Measurements from ENCODE around the gene POP5. TPM values are rescaled to one million over a fixed set of nuclear protein-coding genes. Genes with fewer than 3 reads are reported as not detected.
"Not testable (repeated sequence)": the region's sequence is repeated elsewhere in the genome, so short reads cannot be mapped to it uniquely, and the experiment has no call there.

Gene POP5
- total RNA-seq, 1 experiment from 2014 or later = 68.5 TPM

GRCh38 chr12:120544691-120545090 is 36.5 kb downstream of the POP5 start:
- in situ Hi-C loops (cut with HindIII; ENCODE audit: low pct_unique_long_range_greater_than_20kb, low sequenced_read_pairs) = no loop called here

GRCh38 chr12:120542166-120542565 is 39.0 kb downstream of the POP5 start:
- in situ Hi-C loops (cut with HindIII; ENCODE audit: low pct_unique_long_range_greater_than_20kb, low sequenced_read_pairs) = no loop called here
- DNase-seq (ENCODE audit: low read depth) = no peak

More at GRCh38 chr12:120544691-120545090, 36.5 kb downstream of the POP5 start:
- DNase-seq (ENCODE audit: low read depth) = no peak

- no peak for DNase-seq (ENCODE audit: low read depth)
- in situ Hi-C loops (cut with HindIII; ENCODE audit: low pct_unique_long_range_greater_than_20kb, low sequenced_read_pairs) = no loop called here
Measured at GRCh38 chr12:120540445-120540844, 40.8 kb downstream of the POP5 start.

GRCh38 chr12:120539303-120539702 is 41.9 kb downstream of the POP5 start:
- DNase-seq (ENCODE audit: low read depth) = no peak
- in situ Hi-C loops (cut with HindIII; ENCODE audit: low pct_unique_long_range_greater_than_20kb, low sequenced_read_pairs) = no loop called here

- in situ Hi-C loops (cut with HindIII; ENCODE audit: low pct_unique_long_range_greater_than_20kb, low sequenced_read_pairs) = no loop called here
- peak; percentile 58 for DNase-seq (ENCODE audit: low read depth)
Measured at GRCh38 chr12:120538281-120539156, 42.7 kb downstream of the POP5 start.

- in situ Hi-C loops (cut with HindIII; ENCODE audit: low pct_unique_long_range_greater_than_20kb, low sequenced_read_pairs) = no loop called here
- no peak for DNase-seq (ENCODE audit: low read depth)
Measured at GRCh38 chr12:120537856-120538220, 43.4 kb downstream of the POP5 start.

- DNase-seq (ENCODE audit: low read depth) = no peak
- in situ Hi-C loops (cut with HindIII; ENCODE audit: low pct_unique_long_range_greater_than_20kb, low sequenced_read_pairs) = no loop called here
Measured at GRCh38 chr12:120536064-120536791, 45.0 kb downstream of the POP5 start.

GRCh38 chr12:120534703-120535655 is 46.2 kb downstream of the POP5 start:
- in situ Hi-C loops (cut with HindIII; ENCODE audit: low pct_unique_long_range_greater_than_20kb, low sequenced_read_pairs) = no loop called here
- DNase-seq (ENCODE audit: low read depth) = peak; percentile 39

- DNase-seq (ENCODE audit: low read depth) = peak; percentile 80
- in situ Hi-C loops (cut with HindIII; ENCODE audit: low pct_unique_long_range_greater_than_20kb, low sequenced_read_pairs) = no loop called here
Measured at GRCh38 chr12:120534203-120534702, 46.9 kb downstream of the POP5 start, which contains the start of gene RNF10. Gene RNF10 (plus strand): TSS chr12:120534356. CDS start chr12:120534812, 456 bp downstream.

- DNase-seq (ENCODE audit: low read depth) = no peak
Measured at GRCh38 chr12:120532701-120533238, 48.4 kb downstream of the POP5 start.

GRCh38 chr12:120530418-120530761 is 50.8 kb downstream of the POP5 start:
- DNase-seq (ENCODE audit: low read depth); in situ Hi-C loops (cut with HindIII; ENCODE audit: low pct_unique_long_range_greater_than_20kb, low sequenced_read_pairs): not testable (repeated sequence)

More at GRCh38 chr12:120532701-120533238, 48.4 kb downstream of the POP5 start:
- in situ Hi-C loops (cut with HindIII; ENCODE audit: low pct_unique_long_range_greater_than_20kb, low sequenced_read_pairs) = no loop called here

GRCh38 chr12:120529641-120530417 is 51.4 kb downstream of the POP5 start:
- DNase-seq (ENCODE audit: low read depth) = no peak
- in situ Hi-C loops (cut with HindIII; ENCODE audit: low pct_unique_long_range_greater_than_20kb, low sequenced_read_pairs) = no loop called here

- peak; percentile 83 for DNase-seq (ENCODE audit: low read depth)
- in situ Hi-C loops (cut with HindIII; ENCODE audit: low pct_unique_long_range_greater_than_20kb, low sequenced_read_pairs) = no loop called here
Measured at GRCh38 chr12:120528861-120529525, 52.2 kb downstream of the POP5 start, which contains the start of gene COQ5. Gene COQ5 (minus strand): TSS chr12:120529158. CDS start chr12:120529141, 17 bp downstream.
